HG03108 (cell line): ENCODE data around the gene PPP3R1.

ENCODE experiments used
- ATAC-seq: cut with Tn5 transposase; IDR thresholded peaks from one replicate; pipeline ENCODE4 v1.9.1; 2021; ENCODE audit warnings: moderate library complexity; ENCODE audit not compliant: unreplicated experiment

Gene PPP3R1

DNA sequence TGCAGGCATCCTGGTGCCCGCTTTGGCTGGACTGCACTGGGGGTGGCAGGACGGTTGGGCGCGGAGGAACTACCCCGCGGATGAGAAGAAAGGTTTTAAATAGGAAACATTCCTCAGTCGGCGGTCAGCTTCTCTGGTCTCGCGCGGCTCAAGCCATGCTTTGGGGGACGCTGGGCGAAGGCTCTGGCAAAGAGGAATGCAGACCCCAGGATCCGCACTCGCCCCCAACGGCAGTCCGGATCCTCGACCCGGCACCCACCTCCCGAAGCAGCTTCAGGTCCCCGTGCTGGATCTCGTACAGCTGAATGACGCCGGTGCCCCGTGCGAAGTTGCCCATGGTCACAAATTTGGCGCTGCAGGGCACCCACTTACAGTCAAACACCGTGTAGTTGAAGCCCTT lies 95.3 kb downstream of the PPP3R1 start:
- peak; percentile 23 for ATAC-seq

DNA sequence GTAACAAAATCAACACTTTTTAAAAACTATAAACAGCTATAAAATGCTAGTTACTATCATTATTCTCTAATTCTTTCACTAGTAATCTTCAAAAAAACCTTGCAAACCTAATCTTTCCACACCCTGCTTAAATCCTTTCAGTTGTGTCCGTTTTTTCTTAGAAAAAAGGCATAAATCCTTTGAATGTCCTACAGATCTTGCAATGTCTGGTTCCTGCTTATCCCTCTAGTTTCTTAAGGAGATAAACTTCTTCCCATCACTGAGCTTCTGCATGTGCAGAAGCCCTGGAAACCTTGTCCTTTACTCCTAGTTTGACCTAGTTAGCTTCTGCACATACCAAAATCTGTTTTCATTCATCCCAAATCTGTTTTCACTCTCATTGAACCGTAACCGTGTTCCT lies 95.9 kb downstream of the PPP3R1 start:
- no peak for ATAC-seq

GRCh38 chr2:68155618-68156017 lies 96.7 kb downstream of the PPP3R1 start:
- no peak for ATAC-seq

- ATAC-seq: no peak
These were observed 99.5 kb downstream of the PPP3R1 start for GRCh38 chr2:68152681-68153347.

DNA sequence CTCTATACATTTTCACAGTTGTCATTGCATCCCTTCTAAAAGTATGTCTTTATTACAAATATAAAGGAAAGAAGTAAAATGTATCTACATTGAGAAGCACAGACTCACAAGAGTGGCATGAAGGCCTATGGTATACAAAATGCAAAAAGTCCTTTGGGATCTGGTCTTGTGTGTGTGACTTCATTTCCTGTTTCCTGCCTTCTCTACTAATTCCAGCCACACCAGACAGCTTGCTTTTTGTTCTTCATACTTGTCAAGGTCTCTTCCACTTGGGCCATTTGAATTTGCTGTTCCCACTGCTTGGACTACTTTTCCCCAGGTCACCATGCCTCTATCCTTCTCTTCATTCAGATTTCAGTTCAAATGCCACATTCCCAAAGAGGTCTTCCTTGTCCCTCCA lies 101.3 kb downstream of the PPP3R1 start:
- no peak for ATAC-seq

DNA sequence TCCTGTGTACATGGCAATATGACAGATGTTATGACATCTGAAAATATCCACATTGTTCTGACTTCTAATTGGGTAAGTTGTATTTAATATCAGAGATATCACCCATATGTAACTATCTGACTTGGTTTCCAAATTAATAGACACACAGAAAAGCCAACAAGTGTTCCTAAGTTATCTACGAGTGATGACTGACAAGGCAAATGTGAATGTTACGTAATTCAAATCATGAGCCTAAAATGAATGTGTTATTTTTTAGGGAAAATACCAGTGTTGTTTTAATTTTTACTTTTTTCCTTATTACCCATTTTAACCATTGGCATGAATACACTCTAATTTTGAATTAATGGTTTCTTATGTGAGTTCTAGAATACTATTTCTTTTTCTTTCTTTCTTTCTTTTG lies 110.5 kb downstream of the PPP3R1 start:
- ATAC-seq: no peak

DNA sequence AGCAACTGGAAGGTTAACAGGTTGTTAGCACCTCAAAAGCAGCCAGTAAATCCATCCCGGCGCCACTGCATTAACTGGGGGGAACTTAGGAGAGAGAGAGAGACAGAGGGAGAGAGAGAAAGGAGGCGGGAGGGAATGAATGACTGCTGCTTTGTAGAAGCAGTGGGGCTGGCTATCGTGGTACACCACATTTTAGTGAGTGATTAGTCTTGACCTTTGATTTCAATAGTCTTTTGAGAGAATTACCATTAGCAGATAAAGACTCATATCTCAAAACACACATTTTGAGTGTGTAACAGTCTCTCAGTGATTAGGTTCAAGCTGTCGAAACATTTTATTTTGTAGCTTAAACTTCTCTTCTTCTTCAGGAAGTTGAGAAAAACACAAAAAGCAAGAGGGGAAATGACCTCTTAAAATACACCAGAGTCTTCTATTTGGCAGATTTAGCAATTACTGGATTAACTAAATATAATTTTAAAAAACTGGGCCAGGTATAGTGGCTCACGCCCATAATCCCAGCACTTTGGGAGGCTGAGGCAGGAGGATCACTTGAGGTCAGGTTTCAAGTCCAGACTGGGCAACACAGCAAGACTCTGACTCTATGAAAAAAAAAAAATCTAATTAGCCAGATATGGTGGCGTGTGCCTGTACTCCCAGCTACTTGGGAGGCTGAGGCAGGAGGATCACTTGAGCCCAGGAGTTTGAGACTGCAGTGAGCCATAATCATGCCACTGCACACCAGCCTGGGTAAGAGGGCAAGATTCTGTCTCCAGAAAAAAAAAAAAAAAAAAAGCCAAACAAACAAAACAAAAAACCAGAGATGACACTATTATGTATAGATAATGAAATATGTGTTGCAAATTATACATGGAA lies 116.6 kb downstream of the PPP3R1 start:
- ATAC-seq: no peak

DNA sequence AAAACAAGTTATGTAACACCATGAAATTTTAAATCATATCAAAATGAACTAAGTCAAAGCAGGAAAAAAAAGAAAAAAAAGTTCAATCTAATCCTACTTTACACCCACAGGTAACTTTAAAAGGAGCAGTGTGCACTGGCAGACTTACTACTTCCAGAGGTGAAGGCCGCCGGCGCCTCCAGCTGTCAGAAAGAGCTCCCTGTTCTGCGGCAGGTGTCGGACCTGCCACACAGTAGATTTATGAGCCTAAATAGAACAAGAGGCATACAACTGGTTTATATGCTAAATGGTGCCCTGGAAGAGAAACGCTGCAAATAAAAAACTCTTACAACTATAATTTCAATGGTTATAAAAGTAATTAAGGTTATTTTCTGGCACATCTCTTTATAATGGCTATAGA lies 117.8 kb downstream of the PPP3R1 start:
- no peak for ATAC-seq

DNA sequence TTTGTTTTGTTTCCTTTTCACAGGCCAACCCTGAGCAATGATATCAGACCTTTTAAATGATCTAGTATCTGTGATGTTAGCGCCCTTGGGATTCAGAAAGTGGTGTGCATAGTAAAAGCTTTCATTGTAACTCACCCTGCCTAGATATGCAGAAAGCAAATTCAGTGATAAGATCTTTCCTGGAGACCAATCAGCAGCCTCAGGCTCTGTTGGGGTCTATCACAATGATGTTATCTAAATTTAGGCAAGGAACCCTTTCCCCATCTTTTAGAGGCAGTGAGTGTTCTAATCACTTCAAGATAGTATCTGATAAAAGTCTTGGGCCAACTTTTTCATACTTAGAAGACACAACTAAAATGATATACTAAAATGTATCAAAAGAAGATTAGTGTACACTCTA lies 118.2 kb downstream of the PPP3R1 start:
- no peak for ATAC-seq
